Stimulated activated naive CD8-positive, alpha-beta T cell treated with anti-CD3 and anti-CD28 coated beads, Interleukin-15, Interleukin-2, amounts not matched to agents 100 ng/mL and 50 ng/mL, for 24 hours (primary cell): Measurements from ENCODE around the gene COL4A2.

Experiments
- H3K27ac Mint-ChIP-seq: one replicate; pipeline ENCODE4 v1.8.0; 2021; ENCODE audit warnings: mild to moderate bottlenecking, mixed read lengths
- H3K27me3 Mint-ChIP-seq: one replicate; pipeline ENCODE4 v1.8.0; 2021; ENCODE audit warnings: mixed read lengths
- H3K36me3 Mint-ChIP-seq: one replicate; pipeline ENCODE4 v1.8.0; 2021; ENCODE audit warnings: low read depth, mixed read lengths
- H3K4me1 Mint-ChIP-seq: one replicate; pipeline ENCODE4 v1.8.0; 2021; ENCODE audit warnings: low read depth, mixed read lengths
- H3K4me3 Mint-ChIP-seq: one replicate; pipeline ENCODE4 v1.8.0; 2021; ENCODE audit warnings: mild to moderate bottlenecking, mixed read lengths
- H3K9me3 Mint-ChIP-seq: one replicate; pipeline ENCODE4 v1.8.0; 2021; ENCODE audit warnings: mixed read lengths

The COL4A2 gene

GRCh38 chr13:110338441-110339101 lies 31.5 kb downstream of the COL4A2 start:
- H3K27me3 Mint-ChIP-seq: peaks cover 24% of the 10 kb centered on the region
- H3K9me3 Mint-ChIP-seq: no peaks in the 10 kb centered on the region
- H3K4me1 Mint-ChIP-seq: peaks cover 25% of the 10 kb centered on the region
- no peak overlapping the region for H3K27ac Mint-ChIP-seq
- H3K36me3 Mint-ChIP-seq: no peaks in the 10 kb centered on the region
- no peak overlapping the region for H3K4me3 Mint-ChIP-seq

DNA sequence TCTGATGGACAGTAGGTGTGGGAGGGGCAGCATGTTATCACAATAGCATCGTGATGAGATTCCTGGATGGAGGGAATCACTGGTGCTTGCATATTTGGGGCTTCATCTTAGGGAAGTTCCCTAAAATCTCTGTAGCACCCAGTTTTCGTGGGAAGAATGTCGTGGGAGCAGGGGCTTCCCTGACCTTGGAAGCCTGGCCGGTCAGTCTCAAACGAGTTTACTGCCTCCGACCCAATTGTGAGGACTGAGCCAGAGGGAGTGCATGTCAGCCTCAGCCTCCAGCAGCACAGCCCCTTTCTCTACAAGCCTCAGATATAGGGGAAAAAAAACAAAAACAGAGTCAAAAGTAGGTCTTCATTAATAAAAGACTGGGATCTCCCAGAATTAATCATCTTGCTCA lies 32.2 kb downstream of the COL4A2 start:
- H3K36me3 Mint-ChIP-seq: no peaks in the 10 kb centered on the region
- H3K4me1 Mint-ChIP-seq: peaks cover 25% of the 10 kb centered on the region
- no peaks in the 10 kb centered on the region for H3K9me3 Mint-ChIP-seq
- no peak overlapping the region for H3K27ac Mint-ChIP-seq
- H3K27me3 Mint-ChIP-seq: peaks cover 24% of the 10 kb centered on the region
- H3K4me3 Mint-ChIP-seq: no peak overlapping the region

DNA sequence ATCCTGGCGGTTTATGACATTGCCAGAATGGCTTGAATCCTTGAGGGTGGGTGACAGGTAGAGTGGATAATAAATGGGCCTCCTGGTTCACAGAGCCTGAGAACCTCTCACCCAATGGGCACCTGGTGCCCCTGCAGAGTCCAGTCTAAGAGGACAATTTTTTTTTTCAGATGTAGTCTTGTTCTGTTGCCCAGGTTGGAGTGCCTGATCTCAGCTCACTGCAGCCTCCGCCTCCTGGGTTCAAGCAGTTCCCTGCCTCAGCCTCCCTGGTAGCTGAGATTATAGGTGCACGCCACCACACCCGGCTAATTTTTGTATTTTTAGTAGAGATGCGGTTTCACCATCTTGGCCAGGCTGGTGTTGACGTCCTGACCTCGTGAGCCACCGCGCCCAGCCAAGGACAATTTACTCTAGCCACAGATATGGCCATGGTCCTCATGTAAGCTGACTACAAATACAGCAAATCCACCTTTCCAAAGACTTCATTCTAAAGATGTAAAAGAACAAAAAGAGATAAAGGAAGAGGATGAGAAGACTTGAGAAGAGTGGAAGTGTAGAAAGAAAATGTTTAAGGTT lies 33.0 kb downstream of the COL4A2 start:
- peak overlapping the region; percentile 19 for H3K4me3 Mint-ChIP-seq
- H3K27ac Mint-ChIP-seq: no peak overlapping the region
- H3K36me3 Mint-ChIP-seq: no peaks in the 10 kb centered on the region
- H3K4me1 Mint-ChIP-seq: peaks cover 25% of the 10 kb centered on the region
- H3K9me3 Mint-ChIP-seq: no peaks in the 10 kb centered on the region
- H3K27me3 Mint-ChIP-seq: peaks cover 24% of the 10 kb centered on the region

GRCh38 chr13:110340812-110341444 lies 33.8 kb downstream of the COL4A2 start:
- Mint-ChIP-seq H3K4me3 (peak overlapping the region; percentile 19), H3K36me3 (no peaks in the 10 kb centered on the region), H3K27ac (peak overlapping the region; percentile 77), H3K27me3 (peaks cover 24% of the 10 kb centered on the region), H3K4me1 (peaks cover 25% of the 10 kb centered on the region), H3K9me3 (no peaks in the 10 kb centered on the region)

DNA sequence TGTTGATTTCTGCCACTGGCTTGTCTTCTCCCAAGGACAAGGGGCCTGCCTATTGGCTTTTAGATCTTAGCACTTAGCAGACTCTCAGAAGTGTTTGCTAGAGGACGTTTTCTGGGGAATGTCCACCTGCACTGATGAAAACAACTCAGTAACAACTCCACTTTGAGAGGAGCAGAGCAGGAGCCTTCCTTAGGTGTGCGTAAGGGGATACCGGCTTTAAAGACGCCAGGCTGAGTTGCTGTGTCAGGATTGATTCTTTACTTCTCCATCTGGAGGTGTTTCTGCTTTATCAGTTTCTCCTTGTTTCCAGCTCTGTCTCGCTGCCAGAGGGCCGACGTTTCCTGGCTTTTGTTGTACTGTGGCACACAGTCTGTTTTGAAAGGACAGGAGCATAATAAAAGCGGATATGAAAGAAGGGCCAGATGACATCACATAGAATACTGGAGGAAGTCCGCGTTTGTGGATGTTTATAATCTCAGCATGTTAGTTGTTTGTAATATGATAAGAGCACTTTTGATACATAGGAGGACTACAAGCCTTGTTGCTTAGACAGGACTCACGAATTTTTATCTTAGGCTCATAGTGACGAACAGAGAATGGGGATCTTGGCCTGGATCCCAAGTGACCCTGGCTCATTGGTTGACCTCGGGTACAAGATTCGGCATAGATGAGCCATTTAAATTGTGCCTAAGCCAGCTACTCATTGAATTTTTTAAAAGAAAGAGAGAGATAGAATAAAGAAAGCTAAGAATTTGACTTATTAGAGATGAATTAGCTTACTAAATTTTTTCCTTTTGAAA lies 34.6 kb downstream of the COL4A2 start:
- Mint-ChIP-seq H3K4me3 (peak overlapping the region; percentile 19), H3K27me3 (peaks cover 24% of the 10 kb centered on the region), H3K4me1 (peaks cover 25% of the 10 kb centered on the region), H3K36me3 (no peaks in the 10 kb centered on the region), H3K9me3 (no peaks in the 10 kb centered on the region), H3K27ac (no peak overlapping the region)

- Mint-ChIP-seq H3K4me3 (no peak overlapping the region), H3K9me3 (no peaks in the 10 kb centered on the region), H3K4me1 (peaks cover 25% of the 10 kb centered on the region), H3K36me3 (no peaks in the 10 kb centered on the region), H3K27ac (no peak overlapping the region), H3K27me3 (peaks cover 24% of the 10 kb centered on the region)
These were observed 35.4 kb downstream of the COL4A2 start for GRCh38 chr13:110342474-110342873.

DNA sequence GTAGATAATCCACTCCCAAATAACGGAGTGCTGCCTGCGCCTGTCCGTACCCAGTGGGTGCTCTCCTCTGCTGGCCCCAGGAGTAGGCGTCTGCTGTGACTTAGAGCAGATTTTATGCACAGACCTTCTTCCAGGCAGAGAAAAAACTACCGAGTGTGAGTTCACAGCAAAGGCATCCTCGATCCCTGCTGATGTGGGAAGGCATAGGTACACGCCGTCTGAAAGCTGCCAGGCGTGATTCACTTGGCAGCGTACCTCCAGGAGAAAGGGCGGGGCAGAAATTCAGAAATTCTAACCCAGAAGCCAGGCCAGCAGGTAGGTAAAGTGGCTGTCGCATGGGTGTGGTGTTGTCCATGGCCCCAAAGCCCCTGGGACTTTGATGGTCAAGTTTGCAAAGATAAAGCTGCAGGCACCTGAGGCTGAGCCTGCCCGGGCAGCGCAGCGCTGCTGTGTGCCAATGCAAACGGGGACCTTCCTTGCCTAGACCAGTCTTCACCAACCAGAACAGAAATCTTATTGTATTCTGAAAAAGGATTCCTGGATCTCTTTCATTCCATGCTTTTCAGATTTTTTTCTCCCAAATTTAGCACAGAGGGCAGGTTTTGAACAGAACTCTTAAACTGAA lies 36.3 kb downstream of the COL4A2 start:
- Mint-ChIP-seq H3K4me3 (no peak overlapping the region), H3K36me3 (no peaks in the 10 kb centered on the region), H3K9me3 (no peaks in the 10 kb centered on the region), H3K4me1 (peaks cover 25% of the 10 kb centered on the region), H3K27me3 (peaks cover 24% of the 10 kb centered on the region), H3K27ac (no peak overlapping the region)

DNA sequence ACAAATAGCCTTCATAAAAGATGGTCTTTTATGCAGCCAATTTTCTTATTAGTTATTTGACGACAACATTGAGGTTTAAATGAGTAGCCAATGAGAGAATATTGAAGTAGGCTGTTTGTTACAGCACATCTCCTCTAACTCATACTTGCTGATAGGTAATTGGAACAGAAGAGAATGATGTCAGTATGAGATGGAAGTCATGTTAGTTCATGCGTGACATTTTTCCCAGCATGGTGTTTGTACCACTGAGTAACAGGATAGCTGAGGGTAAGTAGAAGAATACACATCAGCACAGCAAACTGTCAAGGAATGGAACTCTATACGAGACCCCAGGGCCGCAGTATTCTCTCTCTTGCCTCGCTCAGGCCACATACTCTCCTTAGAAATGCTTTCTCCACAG lies 37.2 kb downstream of the COL4A2 start:
- Mint-ChIP-seq H3K4me1 (peaks cover 25% of the 10 kb centered on the region), H3K9me3 (no peaks in the 10 kb centered on the region), H3K27ac (no peak overlapping the region), H3K36me3 (no peaks in the 10 kb centered on the region), H3K27me3 (peaks cover 16% of the 10 kb centered on the region), H3K4me3 (no peak overlapping the region)

DNA sequence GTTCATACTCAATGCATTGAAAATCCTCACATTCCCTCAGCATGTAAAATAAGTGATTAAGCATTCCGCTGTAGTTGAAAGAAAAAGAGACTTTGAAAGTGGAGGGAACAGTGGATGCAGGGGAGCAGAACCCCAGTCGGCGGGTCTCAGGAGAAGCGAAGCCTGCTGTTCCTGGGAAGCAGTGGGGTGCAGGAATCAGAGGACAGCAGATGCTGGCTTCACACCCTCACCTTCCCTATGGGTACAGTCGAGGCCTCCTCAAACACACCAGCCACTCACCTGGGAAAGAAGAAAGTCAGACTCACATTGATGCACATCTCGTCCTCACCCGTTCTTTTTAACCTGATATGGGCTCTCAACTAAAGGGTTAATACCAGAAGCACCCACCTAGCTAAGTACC lies 38.2 kb downstream of the COL4A2 start:
- Mint-ChIP-seq H3K36me3 (no peaks in the 10 kb centered on the region), H3K27me3 (peaks cover 10% of the 10 kb centered on the region), H3K27ac (no peak overlapping the region), H3K9me3 (no peaks in the 10 kb centered on the region), H3K4me3 (no peak overlapping the region), H3K4me1 (peaks cover 16% of the 10 kb centered on the region)

- Mint-ChIP-seq H3K4me3 (no peak overlapping the region), H3K36me3 (no peaks in the 10 kb centered on the region), H3K27me3 (peaks cover 9% of the 10 kb centered on the region), H3K9me3 (no peaks in the 10 kb centered on the region), H3K4me1 (peaks cover 12% of the 10 kb centered on the region), H3K27ac (no peak overlapping the region)
These were observed 38.6 kb downstream of the COL4A2 start for GRCh38 chr13:110345701-110346100.

- no peak overlapping the region for H3K4me3 Mint-ChIP-seq
- H3K36me3 Mint-ChIP-seq: no peaks in the 10 kb centered on the region
- H3K9me3 Mint-ChIP-seq: no peaks in the 10 kb centered on the region
- no peak overlapping the region for H3K27ac Mint-ChIP-seq
- peaks cover 7% of the 10 kb centered on the region for H3K27me3 Mint-ChIP-seq
- H3K4me1 Mint-ChIP-seq: peaks cover 2% of the 10 kb centered on the region
These were observed 39.6 kb downstream of the COL4A2 start for GRCh38 chr13:110346661-110347067.

GRCh38 chr13:110347088-110347487 lies 40.0 kb downstream of the COL4A2 start:
- H3K9me3 Mint-ChIP-seq: no peaks in the 10 kb centered on the region
- no peaks in the 10 kb centered on the region for H3K36me3 Mint-ChIP-seq
- no peak overlapping the region for H3K27ac Mint-ChIP-seq
- H3K27me3 Mint-ChIP-seq: peaks cover 3% of the 10 kb centered on the region
- H3K4me3 Mint-ChIP-seq: no peak overlapping the region
- no peaks in the 10 kb centered on the region for H3K4me1 Mint-ChIP-seq

- Mint-ChIP-seq H3K4me3 (no peak overlapping the region), H3K36me3 (no peaks in the 10 kb centered on the region), H3K27ac (no peak overlapping the region), H3K9me3 (no peaks in the 10 kb centered on the region), H3K4me1 (no peaks in the 10 kb centered on the region), H3K27me3 (peaks cover 3% of the 10 kb centered on the region)
These were observed 40.6 kb downstream of the COL4A2 start for GRCh38 chr13:110347535-110348308.
